GM10266 (cell line): ENCODE data around the gene ASAP2.

ENCODE experiments used
- DNase-seq: peaks from one replicate; pipeline ENCODE4 v3.0.0; 2012; ENCODE audit errors: extremely low spot score
- CTCF ChIP-seq: IDR thresholded peaks from 2 replicates; pipeline ENCODE4 v1.5.1; 2012; ENCODE audit warnings: mild to moderate bottlenecking, low read depth; ENCODE audit not compliant: control insufficient read depth, insufficient read depth; ENCODE audit errors: missing control alignments

Gene ASAP2

GRCh38 chr2:9238591-9239326 lies 32.1 kb downstream of the ASAP2 start:
- DNase-seq, result no peak
- TF ChIP-seq CTCF, result no peak

- TF ChIP-seq CTCF, result no peak
- no peak for DNase-seq
Measured at GRCh38 chr2:9239616-9240015, 33.0 kb downstream of the ASAP2 start.

GRCh38 chr2:9240745-9241144 lies 34.1 kb downstream of the ASAP2 start:
- TF ChIP-seq CTCF, result no peak
- no peak for DNase-seq

GRCh38 chr2:9241233-9241632 lies 34.6 kb downstream of the ASAP2 start:
- no peak for DNase-seq
- no peak for TF ChIP-seq CTCF

GRCh38 chr2:9243357-9243756 lies 36.7 kb downstream of the ASAP2 start:
- no peak for DNase-seq
- no peak for TF ChIP-seq CTCF

- no peak for TF ChIP-seq CTCF
- DNase-seq, result no peak
Measured at GRCh38 chr2:9244985-9245544, 38.5 kb downstream of the ASAP2 start.

- DNase-seq, result no peak
- no peak for TF ChIP-seq CTCF
Measured at GRCh38 chr2:9247177-9247576, 40.6 kb downstream of the ASAP2 start.
